Fibroblast of lung (primary cell): ENCODE measurements around the gene ACOXL. TPM values are rescaled to one million over a fixed set of nuclear protein-coding genes. Genes with fewer than 3 reads are reported as not detected.
A peak's percentile ranks its signal among the peaks of the same experiment; 100 is the strongest.

Experiments used
- DNase-seq, 2 donors: peaks; one replicate each; pipeline versions ENCODE4 v3.0.0 to v3.0.0-alpha.2; 2010; ENCODE audit warnings: low read depth in 2 of 2
- H2AFZ ChIP-seq: 2 replicates; pipeline ENCODE4 v1.5.1; 2012; ENCODE audit warnings: low read length, control low read depth, inconsistent platforms
- H3K27ac ChIP-seq: 2 replicates; pipeline ENCODE4 v1.5.1; 2011; ENCODE audit warnings: low read length, control low read depth; ENCODE audit not compliant: insufficient read depth
- H3K27me3 ChIP-seq: 2 replicates; pipeline ENCODE4 v1.5.1; 2011; ENCODE audit warnings: mild to moderate bottlenecking, low read length; ENCODE audit not compliant: control insufficient read depth, insufficient read depth
- H3K36me3 ChIP-seq: 2 replicates; pipeline ENCODE4 v1.5.1; 2011; ENCODE audit warnings: low read length; ENCODE audit not compliant: control insufficient read depth, insufficient read depth
- H3K4me1 ChIP-seq: 2 replicates; pipeline ENCODE4 v1.5.1; 2011; ENCODE audit warnings: low read length; ENCODE audit not compliant: control insufficient read depth, insufficient read depth; ENCODE audit errors: extremely low read depth
- H3K4me2 ChIP-seq: 2 replicates; pipeline ENCODE4 v1.5.1; 2011; ENCODE audit warnings: low read length, control low read depth; ENCODE audit not compliant: insufficient read depth; ENCODE audit errors: extremely low read depth
- H3K4me3 ChIP-seq, 4 experiments: fragments of 200-600 bp in 1 of 4; sonication (generic) in 1 of 4; replicated peaks in 1 of 4; 2 replicates each; pipeline ENCODE4 v1.5.1; 2011 to 2016; ENCODE audit warnings: low read length in 4 of 4, low read depth in 3 of 4, mild to moderate bottlenecking in 3 of 4, control low read depth in 2 of 4, inconsistent platforms in 1 of 4, mixed read lengths in 1 of 4; ENCODE audit not compliant: insufficient read depth in 1 of 4; ENCODE audit errors: control extremely low read depth in 1 of 4
- H3K79me2 ChIP-seq: 2 replicates; pipeline ENCODE4 v1.5.1; 2012; ENCODE audit warnings: mild to moderate bottlenecking, low read length, inconsistent platforms; ENCODE audit not compliant: control insufficient read depth, insufficient read depth
- H3K9ac ChIP-seq: 2 replicates; pipeline ENCODE4 v1.5.1; 2011; ENCODE audit warnings: mild to moderate bottlenecking, low read length, control low read depth; ENCODE audit not compliant: insufficient read depth
- H3K9me3 ChIP-seq: 2 replicates; pipeline ENCODE4 v1.5.1; 2012; ENCODE audit warnings: low read depth, low read length; ENCODE audit not compliant: control insufficient read depth, insufficient read depth
- H4K20me1 ChIP-seq: 2 replicates; pipeline ENCODE4 v1.5.1; 2011; ENCODE audit warnings: low read length; ENCODE audit not compliant: control insufficient read depth, insufficient read depth; ENCODE audit errors: extremely low read depth
- EZH2 ChIP-seq: IDR thresholded peaks from 2 replicates; pipeline ENCODE4 v1.5.1; 2012; ENCODE audit warnings: low read length, control low read depth, mild to moderate bottlenecking; ENCODE audit errors: missing control alignments
- polyA plus RNA-seq, 2 donors: library from polyadenylated mRNA; depleted of rRNA in 1 of 2; stranded (reverse) in 1 of 2; unstranded in 1 of 2; fragments of >200 nt; gene quantifications; 2 replicates each; pipeline ENCODE4 v1.2.1, GENCODE V29; 2011 to 2012; ENCODE audit warnings: missing spikeins in 1 of 2
- total RNA-seq: library from RNA; depleted of rRNA; stranded (reverse); fragments of >200 nt; gene quantifications from 2 replicates; pipeline ENCODE4 v1.2.1, GENCODE V29; 2014
- TF ChIP-seq, protein P1 (sequence below), 2 donors: IDR thresholded peaks in 1 of 2; conservative IDR thresholded peaks in 1 of 2; 1 replicate in 1 of 2; 2 replicates in 1 of 2; pipeline ENCODE4 v1.5.1; 2011 to 2012; ENCODE audit warnings: low read length in 2 of 2, control low read depth in 1 of 2, inconsistent platforms in 1 of 2, low read depth in 1 of 2, mild to moderate bottlenecking in 1 of 2

ACOXL gene
- total and polyA plus RNA-seq, 2 donors (not counting 1 experiment from before 2014, with no cell fraction given) = not detected

DNA sequence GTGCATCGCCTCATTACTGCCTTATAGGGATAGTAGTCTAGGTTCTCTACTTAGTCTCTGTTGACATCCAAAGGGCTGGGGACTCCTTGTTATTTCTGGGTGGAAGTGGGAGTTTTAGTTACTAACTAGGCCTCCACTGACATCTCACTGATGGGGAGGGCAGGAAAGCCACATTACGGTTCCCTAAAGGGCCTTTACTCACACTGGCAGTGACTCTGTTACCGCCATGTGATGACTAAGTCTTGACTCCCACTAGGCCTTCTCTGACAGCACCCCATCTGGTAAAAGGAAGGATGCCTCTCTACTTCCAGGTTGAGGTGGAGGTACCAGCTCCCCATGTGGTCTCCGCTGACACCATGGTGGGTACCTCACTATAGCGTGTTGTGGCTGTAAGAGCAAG lies 374.3 kb downstream of the ACOXL start:
- Histone ChIP-seq H3K27me3 (peaks cover 18% of the 10 kb centered on the region), H3K4me2 (no peak overlapping the region), H3K79me2 (no peaks in the 10 kb centered on the region), H3K27ac (no peak overlapping the region), H3K4me1 (no peaks in the 10 kb centered on the region), H3K9me3 (no peaks in the 10 kb centered on the region), H4K20me1 (no peaks in the 10 kb centered on the region), H2AFZ (no peak overlapping the region), H3K36me3 (no peaks in the 10 kb centered on the region), H3K4me3 (no peak overlapping the region), H3K9ac (no peak overlapping the region)
- DNase-seq = no peak
- no peak for TF ChIP-seq EZH2
- TF ChIP-seq, protein P1, sequence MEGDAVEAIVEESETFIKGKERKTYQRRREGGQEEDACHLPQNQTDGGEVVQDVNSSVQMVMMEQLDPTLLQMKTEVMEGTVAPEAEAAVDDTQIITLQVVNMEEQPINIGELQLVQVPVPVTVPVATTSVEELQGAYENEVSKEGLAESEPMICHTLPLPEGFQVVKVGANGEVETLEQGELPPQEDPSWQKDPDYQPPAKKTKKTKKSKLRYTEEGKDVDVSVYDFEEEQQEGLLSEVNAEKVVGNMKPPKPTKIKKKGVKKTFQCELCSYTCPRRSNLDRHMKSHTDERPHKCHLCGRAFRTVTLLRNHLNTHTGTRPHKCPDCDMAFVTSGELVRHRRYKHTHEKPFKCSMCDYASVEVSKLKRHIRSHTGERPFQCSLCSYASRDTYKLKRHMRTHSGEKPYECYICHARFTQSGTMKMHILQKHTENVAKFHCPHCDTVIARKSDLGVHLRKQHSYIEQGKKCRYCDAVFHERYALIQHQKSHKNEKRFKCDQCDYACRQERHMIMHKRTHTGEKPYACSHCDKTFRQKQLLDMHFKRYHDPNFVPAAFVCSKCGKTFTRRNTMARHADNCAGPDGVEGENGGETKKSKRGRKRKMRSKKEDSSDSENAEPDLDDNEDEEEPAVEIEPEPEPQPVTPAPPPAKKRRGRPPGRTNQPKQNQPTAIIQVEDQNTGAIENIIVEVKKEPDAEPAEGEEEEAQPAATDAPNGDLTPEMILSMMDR (conservative IDR thresholded peaks at IDR 0.05 in 1 of 2, IDR thresholded peaks at IDR 0.05 in 1 of 2; ENCODE audit: low read depth in 1 of 2, low read length in 2 of 2) = no peak

DNA sequence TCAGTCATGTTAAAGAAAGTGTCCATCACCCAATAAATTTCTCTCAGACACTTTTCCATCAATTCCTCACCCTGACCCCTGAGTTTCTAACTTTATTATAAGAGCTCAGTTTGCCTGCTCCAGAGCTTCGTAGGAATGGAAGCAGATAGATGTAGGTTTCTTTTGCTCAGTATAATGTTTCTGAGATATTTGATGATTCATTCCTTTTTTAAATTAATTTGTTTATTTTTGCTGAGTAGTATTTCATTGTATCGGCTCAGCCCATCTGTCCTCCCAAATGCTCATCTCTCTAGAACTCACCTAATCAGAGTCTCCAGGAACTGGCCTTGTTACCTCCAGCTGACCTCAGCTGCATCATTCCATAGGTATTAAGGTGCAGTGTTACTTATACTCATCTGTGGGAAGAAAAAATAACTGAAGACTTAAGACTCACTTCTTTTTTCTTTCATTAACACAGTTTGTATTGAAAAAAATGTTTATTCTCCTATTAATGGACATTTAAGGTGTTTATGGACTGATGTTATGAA lies 376.4 kb downstream of the ACOXL start:
- Histone ChIP-seq H2AFZ (no peak overlapping the region), H3K9me3 (no peaks in the 10 kb centered on the region), H3K27me3 (peaks cover 11% of the 10 kb centered on the region), H4K20me1 (no peaks in the 10 kb centered on the region), H3K4me2 (no peak overlapping the region), H3K79me2 (no peaks in the 10 kb centered on the region), H3K9ac (no peak overlapping the region), H3K36me3 (no peaks in the 10 kb centered on the region), H3K4me1 (no peaks in the 10 kb centered on the region), H3K4me3 (no peak overlapping the region), H3K27ac (no peak overlapping the region)
- no peak for TF ChIP-seq EZH2
- TF ChIP-seq, protein P1 (conservative IDR thresholded peaks at IDR 0.05 in 1 of 2, IDR thresholded peaks at IDR 0.05 in 1 of 2; ENCODE audit: low read depth in 1 of 2, low read length in 2 of 2) = no peak
- peak in 1 of 2 donors; percentile 23 for DNase-seq

DNA sequence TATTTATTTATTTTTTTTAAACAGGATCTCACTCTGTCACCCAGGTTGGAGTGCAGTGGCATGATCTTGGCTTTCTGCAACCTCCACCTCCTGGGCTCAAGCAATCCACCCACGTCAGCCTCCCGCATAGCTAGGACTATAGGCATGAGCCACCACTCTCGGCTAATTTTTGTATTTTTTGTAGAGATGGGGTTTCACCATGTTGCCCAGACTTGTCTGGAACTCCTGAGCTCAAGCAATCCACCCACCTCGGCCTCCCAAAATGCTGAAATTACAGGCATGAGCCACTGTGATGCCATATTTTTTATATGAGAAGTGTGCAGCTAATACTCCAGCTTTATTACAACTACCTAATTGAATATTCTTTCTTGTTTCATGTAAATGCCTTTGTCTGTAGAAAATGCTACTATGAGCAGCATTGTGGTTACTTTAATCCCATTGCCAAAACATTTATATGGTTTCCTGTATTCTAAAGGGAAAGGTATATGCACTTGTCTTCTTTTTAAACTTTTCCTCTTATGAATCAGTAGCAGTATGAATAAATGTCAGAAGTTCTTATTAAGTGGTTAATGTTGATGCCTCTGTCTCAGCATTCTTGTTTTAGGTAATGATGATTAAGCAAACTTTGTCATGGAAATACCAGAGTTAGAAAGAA lies 378.9 kb downstream of the ACOXL start:
- H3K9me3 ChIP-seq = no peaks in the 10 kb centered on the region
- H3K4me2 ChIP-seq = no peak overlapping the region
- no peak for DNase-seq
- no peak for TF ChIP-seq EZH2
- H3K27ac ChIP-seq = no peak overlapping the region
- H3K4me3 ChIP-seq = no peak overlapping the region
- H4K20me1 ChIP-seq = no peaks in the 10 kb centered on the region
- peaks cover 11% of the 10 kb centered on the region for H3K27me3 ChIP-seq
- H3K79me2 ChIP-seq = no peaks in the 10 kb centered on the region
- no peaks in the 10 kb centered on the region for H3K36me3 ChIP-seq
- H3K4me1 ChIP-seq = no peaks in the 10 kb centered on the region
- H2AFZ ChIP-seq = no peak overlapping the region
- H3K9ac ChIP-seq = no peak overlapping the region
